CD4-positive, alpha-beta memory T cell (primary cell): Measurements from ENCODE around the gene SEMA5B. TPM values are rescaled to one million over a fixed set of nuclear protein-coding genes. Genes with fewer than 3 reads are reported as not detected.

Source experiments
- CTCF ChIA-PET: fragments of 350-600 bp; sonication (Branson Sonifier 250); formaldehyde crosslinking; loops from one replicate; lab custom pipeline; 2021; ENCODE audit warnings: inconsistent platforms; ENCODE audit not compliant: partially characterized antibody; lab: Charles Lee
- POLR2A ChIA-PET: fragments of 350-600 bp; sonication (Branson Sonifier 250); formaldehyde crosslinking; loops from one replicate; lab custom pipeline; 2021; ENCODE audit not compliant: partially characterized antibody; lab: Charles Lee
- DNase-seq, 5 donors: peaks; one replicate each; pipeline versions ENCODE4 v3.0.0 to v3.0.0-alpha.2; 2020 to 2022; ENCODE audit warnings: mixed read lengths in 1 of 5
- H3K27ac ChIP-seq: one replicate; pipeline ENCODE4 v1.7.0; 2013; ENCODE audit warnings: low read depth, low read length
- H3K27me3 ChIP-seq: 2 replicates; pipeline ENCODE4 v1.7.0; 2013; ENCODE audit warnings: mild to moderate bottlenecking, low read length, moderate library complexity; ENCODE audit not compliant: insufficient read depth
- H3K36me3 ChIP-seq: 2 replicates; pipeline ENCODE4 v1.7.0; 2013; ENCODE audit warnings: mild to moderate bottlenecking, low read length, moderate library complexity; ENCODE audit not compliant: insufficient read depth
- H3K4me1 ChIP-seq: 2 replicates; pipeline ENCODE4 v1.7.0; 2013; ENCODE audit warnings: mild to moderate bottlenecking, low read length, moderate library complexity; ENCODE audit not compliant: insufficient read depth
- H3K4me3 ChIP-seq, 2 donors: one replicate each; pipeline ENCODE4 v1.7.0; 2013; ENCODE audit warnings: low read length in 2 of 2, mild to moderate bottlenecking in 1 of 2
- H3K9me3 ChIP-seq, 2 donors: one replicate each; pipeline ENCODE4 v1.7.0; 2013; ENCODE audit warnings: low read length in 2 of 2, control low read depth in 1 of 2; ENCODE audit not compliant: control insufficient read depth in 1 of 2
- H3K27ac Mint-ChIP-seq, 7 donors: one replicate each; pipeline ENCODE4 v1.8.0; 2020 to 2021; ENCODE audit warnings: mixed read lengths in 7 of 7, mild to moderate bottlenecking in 6 of 7, inconsistent platforms in 3 of 7, moderate library complexity in 3 of 7
- H3K27me3 Mint-ChIP-seq, 2 donors: one replicate each; pipeline ENCODE4 v1.8.0; 2020 to 2021; ENCODE audit warnings: mixed read lengths in 2 of 2
- H3K36me3 Mint-ChIP-seq, 2 donors: one replicate each; pipeline ENCODE4 v1.8.0; 2020 to 2021; ENCODE audit warnings: mixed read lengths in 2 of 2, inconsistent platforms in 1 of 2, mild to moderate bottlenecking in 1 of 2
- H3K4me1 Mint-ChIP-seq, 4 donors: one replicate each; pipeline ENCODE4 v1.8.0; 2020 to 2021; ENCODE audit warnings: mixed read lengths in 4 of 4, mild to moderate bottlenecking in 1 of 4
- H3K4me3 Mint-ChIP-seq, 8 donors: one replicate each; pipeline ENCODE4 v1.8.0; 2020 to 2021; ENCODE audit warnings: mixed read lengths in 8 of 8, mild to moderate bottlenecking in 7 of 8, moderate library complexity in 6 of 8, inconsistent platforms in 3 of 8
- H3K9me3 Mint-ChIP-seq, 8 donors: one replicate each; pipeline ENCODE4 v1.8.0; 2020 to 2021; ENCODE audit warnings: mixed read lengths in 8 of 8, mild to moderate bottlenecking in 5 of 8, inconsistent platforms in 3 of 8, moderate library complexity in 1 of 8
- intact Hi-C: fragments of 100-400 bp; cut with micrococcal nuclease; formaldehyde crosslinking; loops from one replicate; pipeline ENCODE4 v1.15.1; 2023
- polyA plus RNA-seq, 2 donors: library from polyadenylated mRNA; unstranded; fragments of 300-500 nt; fragmentation: Illumina TruSeq; gene quantifications; one replicate each; pipeline ENCODE4 v1.2.3, GENCODE V29; 2021
- total RNA-seq, 2 experiments: library from RNA; stranded (reverse); gene quantifications; one replicate each; pipeline ENCODE4 v1.2.3, GENCODE V29; 2021

SEMA5B gene
- total and polyA plus RNA-seq, 4 experiments from 2014 or later = not detected

DNA sequence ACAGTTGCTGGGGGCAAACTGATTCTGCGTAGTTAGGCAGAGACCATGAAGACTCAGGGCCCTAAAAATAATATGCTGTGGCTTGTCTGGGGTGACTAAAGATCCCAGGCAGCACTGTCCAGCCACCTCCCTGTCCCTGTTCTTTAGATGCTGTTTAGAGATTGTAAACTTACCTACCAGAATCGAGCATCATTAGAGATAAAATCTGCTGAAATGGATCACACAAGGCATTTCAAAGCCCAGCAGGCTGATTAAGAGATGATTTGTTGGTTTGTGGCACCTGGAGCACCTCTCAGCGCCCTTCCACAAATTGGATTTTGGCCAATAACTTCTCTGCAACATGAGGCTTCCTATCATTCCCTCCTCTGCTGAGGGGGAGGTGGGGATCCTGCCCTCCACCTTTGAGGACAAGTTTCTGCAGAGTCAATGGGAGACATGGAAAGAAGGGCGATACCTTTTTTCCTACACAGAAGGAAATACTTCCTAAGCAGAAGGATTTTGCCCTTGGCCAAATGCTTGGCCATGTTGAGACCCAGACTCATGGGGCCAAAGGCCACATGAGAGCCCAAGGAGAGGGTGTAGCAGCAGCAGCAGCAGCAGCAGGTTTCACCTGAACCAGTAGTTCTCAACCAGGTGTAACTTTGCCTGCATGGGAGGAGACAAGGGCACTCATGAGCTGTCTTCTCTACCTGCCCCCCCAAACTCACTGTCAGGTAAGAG lies 37.5 kb downstream of the SEMA5B start:
- H3K9me3 Mint-ChIP-seq = no peaks in the 10 kb centered on the region
- Histone ChIP-seq H3K9me3 (no peaks in the 10 kb centered on the region), H3K36me3 (no peaks in the 10 kb centered on the region), H3K4me1 (no peaks in the 10 kb centered on the region), H3K4me3 (no peak overlapping the region), H3K27ac (no peak overlapping the region), H3K27me3 (no peaks in the 10 kb centered on the region)
- no peak overlapping the region for H3K27ac Mint-ChIP-seq
- no peak for DNase-seq
- no peak overlapping the region for H3K4me3 Mint-ChIP-seq
- intact Hi-C loops = no loop called here
- ChIA-PET CTCF (no interaction called here), POLR2A (no interaction called here)
- H3K36me3 Mint-ChIP-seq = no peaks in the 10 kb centered on the region
- H3K4me1 Mint-ChIP-seq = no peaks in the 10 kb centered on the region
- peaks cover 13 to 41% of the 10 kb centered on the region in 2 donors for H3K27me3 Mint-ChIP-seq

- Mint-ChIP-seq H3K36me3 (no peaks in the 10 kb centered on the region), H3K27me3 (peaks cover 15 to 31% of the 10 kb centered on the region in 2 donors), H3K4me1 (no peaks in the 10 kb centered on the region), H3K4me3 (no peak overlapping the region), H3K27ac (no peak overlapping the region), H3K9me3 (no peaks in the 10 kb centered on the region)
- Histone ChIP-seq H3K4me1 (no peaks in the 10 kb centered on the region), H3K27ac (no peak overlapping the region), H3K4me3 (no peak overlapping the region), H3K36me3 (no peaks in the 10 kb centered on the region), H3K9me3 (no peaks in the 10 kb centered on the region), H3K27me3 (no peaks in the 10 kb centered on the region)
- intact Hi-C loops = no loop called here
- no peak for DNase-seq
- ChIA-PET CTCF (no interaction called here), POLR2A (no interaction called here)
Observed at GRCh38 chr3:122988508-122988907, 39.1 kb downstream of the SEMA5B start.

DNA sequence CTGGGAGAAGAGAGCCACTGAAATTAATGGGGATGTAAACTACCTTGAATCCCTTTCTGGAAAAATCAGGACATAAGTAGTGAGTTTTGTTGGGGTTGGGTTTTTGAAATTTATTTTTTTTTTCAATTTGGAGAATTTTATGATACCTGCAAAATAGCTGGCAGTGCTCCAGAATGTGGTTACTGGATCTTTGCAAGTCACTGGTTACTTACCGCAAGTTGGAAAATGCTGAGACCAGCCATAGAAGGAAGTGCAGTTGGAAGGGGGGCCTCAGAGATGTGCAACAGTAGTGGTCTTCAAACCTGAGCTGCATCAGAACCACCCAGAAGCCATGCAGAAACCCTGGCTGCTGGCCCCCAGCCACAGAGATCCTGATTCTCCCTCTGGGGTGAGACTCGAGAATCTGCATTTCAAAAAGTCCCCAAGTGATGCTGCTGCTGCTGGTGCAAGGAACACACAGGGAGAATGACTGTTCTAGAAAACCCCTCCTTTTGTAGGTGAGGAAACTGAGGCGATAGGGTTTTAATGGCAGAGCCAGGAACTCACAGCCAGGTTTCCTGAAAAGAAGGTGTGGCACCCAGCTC lies 39.7 kb downstream of the SEMA5B start:
- no peaks in the 10 kb centered on the region for H3K9me3 Mint-ChIP-seq
- Histone ChIP-seq H3K27me3 (no peaks in the 10 kb centered on the region), H3K4me3 (no peak overlapping the region), H3K4me1 (no peaks in the 10 kb centered on the region), H3K36me3 (no peaks in the 10 kb centered on the region), H3K9me3 (no peaks in the 10 kb centered on the region), H3K27ac (no peak overlapping the region)
- peaks cover 14 to 31% of the 10 kb centered on the region in 2 donors for H3K27me3 Mint-ChIP-seq
- no peak overlapping the region for H3K27ac Mint-ChIP-seq
- no peak for DNase-seq
- intact Hi-C loops = no loop called here
- no peaks in the 10 kb centered on the region for H3K36me3 Mint-ChIP-seq
- POLR2A ChIA-PET = no interaction called here
- no peak overlapping the region for H3K4me3 Mint-ChIP-seq
- no peaks in the 10 kb centered on the region for H3K4me1 Mint-ChIP-seq
- CTCF ChIA-PET = no interaction called here

- no peak for DNase-seq
- peaks cover 14 to 30% of the 10 kb centered on the region in 2 donors for H3K27me3 Mint-ChIP-seq
- intact Hi-C loops = no loop called here
Observed at GRCh38 chr3:122987231-122987630, 40.3 kb downstream of the SEMA5B start.

DNA sequence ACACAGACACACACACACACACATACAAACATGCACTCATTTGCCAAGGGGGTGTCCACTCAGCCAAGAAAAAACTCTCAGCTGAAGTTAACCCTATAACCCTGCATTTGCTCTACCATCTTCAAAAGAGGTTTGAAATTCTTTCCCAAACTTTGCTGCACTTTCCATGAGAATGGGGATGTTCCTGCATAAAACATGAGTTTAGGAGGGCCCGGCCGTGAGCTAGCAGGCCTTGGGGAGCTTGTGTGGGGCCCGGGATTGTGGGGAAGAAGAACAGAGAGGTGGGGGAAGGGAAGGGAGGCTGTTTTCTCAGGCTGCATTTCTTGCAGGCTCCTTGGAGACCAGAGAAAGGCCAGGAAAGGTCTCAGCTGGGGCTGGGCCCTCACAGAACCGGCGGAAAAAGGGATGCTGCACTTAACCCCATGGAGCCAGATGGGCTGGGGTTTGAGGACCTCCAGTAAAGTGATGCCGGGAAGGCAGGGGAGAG lies 40.8 kb downstream of the SEMA5B start:
- Histone ChIP-seq H3K27ac (no peak overlapping the region), H3K36me3 (no peaks in the 10 kb centered on the region), H3K27me3 (no peaks in the 10 kb centered on the region), H3K9me3 (no peaks in the 10 kb centered on the region), H3K4me1 (no peaks in the 10 kb centered on the region), H3K4me3 (no peak overlapping the region)
- ChIA-PET CTCF (no interaction called here), POLR2A (no interaction called here)
- peaks cover 14 to 27% of the 10 kb centered on the region in 2 donors for H3K27me3 Mint-ChIP-seq
- no peak for DNase-seq
- intact Hi-C loops = no loop called here
- H3K4me3 Mint-ChIP-seq = no peak overlapping the region
- H3K27ac Mint-ChIP-seq = no peak overlapping the region
- H3K9me3 Mint-ChIP-seq = no peaks in the 10 kb centered on the region
- H3K4me1 Mint-ChIP-seq = no peaks in the 10 kb centered on the region
- H3K36me3 Mint-ChIP-seq = no peaks in the 10 kb centered on the region

More at GRCh38 chr3:122987231-122987630, 40.3 kb downstream of the SEMA5B start:
- Histone ChIP-seq H3K4me3 (no peak overlapping the region), H3K27me3 (no peaks in the 10 kb centered on the region), H3K9me3 (no peaks in the 10 kb centered on the region), H3K4me1 (no peaks in the 10 kb centered on the region), H3K27ac (no peak overlapping the region), H3K36me3 (no peaks in the 10 kb centered on the region)
- ChIA-PET CTCF (no interaction called here), POLR2A (no interaction called here)
- H3K4me1 Mint-ChIP-seq = no peaks in the 10 kb centered on the region
- no peaks in the 10 kb centered on the region for H3K36me3 Mint-ChIP-seq
- H3K4me3 Mint-ChIP-seq = no peak overlapping the region
- no peaks in the 10 kb centered on the region for H3K9me3 Mint-ChIP-seq
- H3K27ac Mint-ChIP-seq = no peak overlapping the region

- CTCF ChIA-PET = no interaction called here
- peaks cover 12 to 27% of the 10 kb centered on the region in 2 donors for H3K27me3 Mint-ChIP-seq
- POLR2A ChIA-PET = no interaction called here
- Histone ChIP-seq H3K36me3 (no peaks in the 10 kb centered on the region), H3K27ac (no peak overlapping the region), H3K4me3 (no peak overlapping the region), H3K9me3 (no peaks in the 10 kb centered on the region), H3K4me1 (no peaks in the 10 kb centered on the region), H3K27me3 (no peaks in the 10 kb centered on the region)
- H3K9me3 Mint-ChIP-seq = no peaks in the 10 kb centered on the region
- H3K4me3 Mint-ChIP-seq = no peak overlapping the region
- intact Hi-C loops = no loop called here
- DNase-seq = no peak
- no peak overlapping the region for H3K27ac Mint-ChIP-seq
- no peaks in the 10 kb centered on the region for H3K4me1 Mint-ChIP-seq
- H3K36me3 Mint-ChIP-seq = no peaks in the 10 kb centered on the region
Observed at GRCh38 chr3:122985539-122985938, 42.0 kb downstream of the SEMA5B start.

DNA sequence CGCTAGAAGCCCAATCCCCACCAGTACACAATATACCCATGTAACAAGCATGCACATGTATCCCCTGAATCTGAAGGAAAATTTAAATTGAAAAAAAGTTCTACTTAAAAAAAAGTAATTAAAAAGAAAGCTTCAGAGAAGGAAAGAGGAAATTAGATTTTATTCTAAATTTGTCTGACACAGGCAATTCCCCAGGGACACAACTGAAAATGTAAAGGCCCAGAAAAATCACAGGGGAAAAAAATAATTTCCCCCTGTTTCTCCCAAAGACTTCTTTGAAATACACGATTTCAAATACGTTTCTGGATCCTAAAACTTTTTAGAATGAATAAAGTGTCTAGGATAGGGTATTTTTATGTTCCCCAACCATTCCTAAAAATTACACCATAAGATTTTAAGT lies 42.9 kb downstream of the SEMA5B start:
- no peaks in the 10 kb centered on the region for H3K36me3 Mint-ChIP-seq
- CTCF ChIA-PET = no interaction called here

More for the DNA sequence above, 42.9 kb downstream of the SEMA5B start:
- no peaks in the 10 kb centered on the region for H3K27me3 ChIP-seq
- peaks cover 12 to 22% of the 10 kb centered on the region in 2 donors for H3K27me3 Mint-ChIP-seq
- no peak overlapping the region for H3K4me3 Mint-ChIP-seq
- no peak overlapping the region for H3K27ac Mint-ChIP-seq
- POLR2A ChIA-PET = no interaction called here
- no peaks in the 10 kb centered on the region for H3K4me1 ChIP-seq
- no peaks in the 10 kb centered on the region for H3K9me3 ChIP-seq
- no peaks in the 10 kb centered on the region for H3K36me3 ChIP-seq
- DNase-seq = no peak
- no peak overlapping the region for H3K4me3 ChIP-seq
- intact Hi-C loops = no loop called here
- H3K9me3 Mint-ChIP-seq = no peaks in the 10 kb centered on the region
- H3K27ac ChIP-seq = no peak overlapping the region
- H3K4me1 Mint-ChIP-seq = no peaks in the 10 kb centered on the region
